ENCODE results near the gene AMZ2.

AMZ2 gene

DNA sequence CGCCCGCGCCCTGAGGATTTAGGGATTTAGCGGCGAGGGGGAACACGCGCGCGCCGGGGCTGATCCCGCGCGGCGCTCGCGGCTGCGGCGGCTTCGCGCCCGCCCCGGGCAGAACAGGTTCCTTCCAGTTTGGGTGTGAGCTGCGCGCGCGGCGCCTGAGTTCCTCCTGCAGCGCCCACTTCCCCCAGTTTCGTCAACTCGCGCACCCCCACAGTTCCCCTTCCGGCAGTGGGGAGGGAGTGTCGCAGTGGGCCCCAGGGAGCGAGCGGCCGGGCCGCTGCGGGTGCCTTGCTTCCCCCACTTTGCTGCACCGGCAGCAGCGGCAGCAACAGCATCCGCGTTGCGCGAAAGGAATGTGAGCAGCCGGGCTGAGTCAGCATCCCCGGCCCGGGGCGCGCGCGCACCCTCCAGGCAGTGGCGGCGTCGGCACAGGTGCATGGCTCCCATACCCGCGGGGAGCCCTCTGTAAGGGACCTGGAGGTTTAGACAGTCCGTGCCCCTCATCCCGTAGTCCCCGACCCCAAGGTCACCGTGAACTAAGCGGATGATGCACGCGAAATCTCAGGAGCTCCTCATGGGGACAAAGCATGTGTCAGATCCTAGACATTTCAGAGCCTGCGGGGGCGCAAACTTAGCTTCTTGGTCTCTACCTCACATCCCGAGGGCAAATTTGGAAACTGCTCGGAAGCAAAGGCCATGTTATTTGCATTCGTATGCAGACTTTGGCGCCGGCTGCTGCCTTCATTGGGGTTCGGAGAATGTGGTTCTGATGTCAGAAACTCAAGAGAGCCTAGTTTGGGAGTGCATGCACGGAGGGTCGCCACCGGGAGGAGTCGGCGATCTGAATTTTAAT lies 44.2 kb downstream of the AMZ2 start:
- H3K4me3 ChIP-seq (ENCODE audit: low read depth, low read length, poor library complexity, severe bottlenecking), result peak overlapping the region; percentile 99

DNA sequence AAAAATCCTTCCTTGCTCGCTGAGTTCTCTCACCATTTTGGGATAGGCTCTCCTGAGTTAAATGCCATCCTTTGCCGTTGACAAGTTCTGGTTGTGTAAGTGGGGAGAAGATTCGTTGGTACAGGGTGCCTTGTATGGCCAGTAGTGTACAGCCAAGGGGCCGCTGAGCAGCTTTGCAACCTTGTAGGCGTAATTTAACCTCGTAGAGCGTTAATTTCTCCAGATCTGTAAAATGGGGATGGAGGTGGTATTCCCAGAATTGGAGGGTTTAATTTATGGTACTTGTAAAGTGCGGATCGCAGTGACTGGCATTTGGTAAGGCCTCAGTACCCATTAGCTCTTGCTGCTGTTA lies 44.8 kb downstream of the AMZ2 start:
- peaks cover 32% of the 10 kb centered on the region for H3K79me2 ChIP-seq (ENCODE audit: insufficient read depth, low read length)

More for the DNA sequence above, 44.2 kb downstream of the AMZ2 start:
- Histone ChIP-seq H3K36me3 (ENCODE audit: insufficient read depth, low read length) (peaks cover 22% of the 10 kb centered on the region; the same call in 1 of the 2 replicates), H3K27me3 (ENCODE audit: insufficient read depth, low read length) (no peaks in the 10 kb centered on the region), H4K20me1 (ENCODE audit: insufficient read depth, low read length) (no peaks in the 10 kb centered on the region), H3K79me2 (ENCODE audit: insufficient read depth, low read length) (peaks cover 38% of the 10 kb centered on the region), H3K9me3 (ENCODE audit: low read length) (no peaks in the 10 kb centered on the region), H3K27ac (ENCODE audit: low read depth, low read length, poor library complexity, severe bottlenecking) (peak overlapping the region; percentile 98), H3F3A (ENCODE audit: insufficient read depth, low read length) (0 out of 2 replicates have a peak, but pooled peaks cover 7% of the 10 kb centered on the region), H3K4me1 (ENCODE audit: insufficient read depth, low read length, severe bottlenecking) (peaks cover 66% of the 10 kb centered on the region), H3K9ac (ENCODE audit: low read length) (peak overlapping the region; percentile 100), H3K9me2 (ENCODE audit: low read depth, low read length) (no peaks in the 10 kb centered on the region), H3K4me2 (ENCODE audit: low read length) (peak overlapping the region; percentile 83), H2AFZ (ENCODE audit: low read length) (no peak overlapping the region)
- TF ChIP-seq EZH2 (IDR thresholded peaks at IDR 0.05; ENCODE audit: borderline replicate concordance, low read length), result no peak
- TF ChIP-seq, protein P1, sequence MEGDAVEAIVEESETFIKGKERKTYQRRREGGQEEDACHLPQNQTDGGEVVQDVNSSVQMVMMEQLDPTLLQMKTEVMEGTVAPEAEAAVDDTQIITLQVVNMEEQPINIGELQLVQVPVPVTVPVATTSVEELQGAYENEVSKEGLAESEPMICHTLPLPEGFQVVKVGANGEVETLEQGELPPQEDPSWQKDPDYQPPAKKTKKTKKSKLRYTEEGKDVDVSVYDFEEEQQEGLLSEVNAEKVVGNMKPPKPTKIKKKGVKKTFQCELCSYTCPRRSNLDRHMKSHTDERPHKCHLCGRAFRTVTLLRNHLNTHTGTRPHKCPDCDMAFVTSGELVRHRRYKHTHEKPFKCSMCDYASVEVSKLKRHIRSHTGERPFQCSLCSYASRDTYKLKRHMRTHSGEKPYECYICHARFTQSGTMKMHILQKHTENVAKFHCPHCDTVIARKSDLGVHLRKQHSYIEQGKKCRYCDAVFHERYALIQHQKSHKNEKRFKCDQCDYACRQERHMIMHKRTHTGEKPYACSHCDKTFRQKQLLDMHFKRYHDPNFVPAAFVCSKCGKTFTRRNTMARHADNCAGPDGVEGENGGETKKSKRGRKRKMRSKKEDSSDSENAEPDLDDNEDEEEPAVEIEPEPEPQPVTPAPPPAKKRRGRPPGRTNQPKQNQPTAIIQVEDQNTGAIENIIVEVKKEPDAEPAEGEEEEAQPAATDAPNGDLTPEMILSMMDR (IDR thresholded peaks at IDR 0.05; ENCODE audit: low read length), result peak; percentile 41

DNA sequence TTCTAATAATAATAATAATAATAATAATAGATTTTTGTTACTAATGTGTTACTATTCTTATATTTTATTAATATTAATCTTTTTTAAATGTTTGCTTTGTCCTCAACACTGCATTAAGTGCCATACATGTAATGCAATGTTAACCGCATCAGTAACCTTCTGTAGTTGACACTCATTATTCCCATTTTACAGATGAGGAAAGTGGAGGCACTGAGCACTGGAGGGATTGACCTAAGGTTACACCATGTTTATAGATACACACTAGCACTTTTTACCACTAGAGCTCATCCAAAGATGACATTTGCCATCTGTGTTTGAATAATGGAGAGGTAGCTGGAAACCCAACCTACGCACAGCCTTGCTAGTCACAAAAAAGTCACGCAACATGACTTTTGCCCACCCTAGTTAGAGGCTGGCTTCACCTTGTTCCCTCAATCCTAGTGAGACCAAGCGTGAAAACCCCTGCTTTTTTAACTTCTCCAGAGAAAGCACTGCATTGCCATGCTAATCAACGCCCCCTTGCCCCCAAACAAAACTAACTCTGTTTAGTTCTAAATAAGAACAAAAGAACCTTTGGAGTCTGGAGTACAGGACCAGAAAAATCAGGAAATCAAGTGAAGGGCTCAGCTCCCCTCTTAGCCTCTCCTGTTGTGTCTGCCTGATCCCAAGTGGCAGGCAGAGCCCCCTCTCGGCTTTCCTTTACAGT lies 45.8 kb downstream of the AMZ2 start:
- H2AFZ ChIP-seq (ENCODE audit: low read length), result no peak overlapping the region
- H3K79me2 ChIP-seq (ENCODE audit: insufficient read depth, low read length), result peaks cover 28% of the 10 kb centered on the region
- H3K36me3 ChIP-seq (ENCODE audit: insufficient read depth, low read length), result peaks cover 17% of the 10 kb centered on the region; the same call in 1 of the 2 replicates
- peaks cover 51% of the 10 kb centered on the region for H3K4me1 ChIP-seq (ENCODE audit: insufficient read depth, low read length, severe bottlenecking)
- no peaks in the 10 kb centered on the region for H4K20me1 ChIP-seq (ENCODE audit: insufficient read depth, low read length)
- peak overlapping the region; percentile 12; the same call in 1 of the 2 replicates for H3K4me2 ChIP-seq (ENCODE audit: low read length)
- peak overlapping the region; percentile 52 for H3K27ac ChIP-seq (ENCODE audit: low read depth, low read length, poor library complexity, severe bottlenecking)
- H3K9me3 ChIP-seq (ENCODE audit: low read length), result no peaks in the 10 kb centered on the region
- H3K27me3 ChIP-seq (ENCODE audit: insufficient read depth, low read length), result no peaks in the 10 kb centered on the region
- TF ChIP-seq EZH2 (IDR thresholded peaks at IDR 0.05; ENCODE audit: borderline replicate concordance, low read length), result no peak
- H3K9ac ChIP-seq (ENCODE audit: low read length), result no peak overlapping the region
- 0 out of 2 replicates have a peak, but pooled peaks cover 7% of the 10 kb centered on the region for H3F3A ChIP-seq (ENCODE audit: insufficient read depth, low read length)
- H3K4me3 ChIP-seq (ENCODE audit: low read depth, low read length, poor library complexity, severe bottlenecking), result peak overlapping the region; percentile 23
- H3K9me2 ChIP-seq (ENCODE audit: low read depth, low read length), result no peaks in the 10 kb centered on the region

More for the DNA sequence above, 44.8 kb downstream of the AMZ2 start:
- Histone ChIP-seq H3K4me3 (ENCODE audit: low read depth, low read length, poor library complexity, severe bottlenecking) (peak overlapping the region; percentile 99), H3K4me2 (ENCODE audit: low read length) (peak overlapping the region; percentile 83), H2AFZ (ENCODE audit: low read length) (no peak overlapping the region), H3K27me3 (ENCODE audit: insufficient read depth, low read length) (no peaks in the 10 kb centered on the region), H4K20me1 (ENCODE audit: insufficient read depth, low read length) (no peaks in the 10 kb centered on the region), H3F3A (ENCODE audit: insufficient read depth, low read length) (0 out of 2 replicates have a peak, but pooled peaks cover 7% of the 10 kb centered on the region), H3K27ac (ENCODE audit: low read depth, low read length, poor library complexity, severe bottlenecking) (peak overlapping the region; percentile 98), H3K9ac (ENCODE audit: low read length) (peak overlapping the region; percentile 100), H3K9me3 (ENCODE audit: low read length) (no peaks in the 10 kb centered on the region), H3K36me3 (ENCODE audit: insufficient read depth, low read length) (peaks cover 17% of the 10 kb centered on the region; the same call in 1 of the 2 replicates), H3K9me2 (ENCODE audit: low read depth, low read length) (no peaks in the 10 kb centered on the region), H3K4me1 (ENCODE audit: insufficient read depth, low read length, severe bottlenecking) (peaks cover 61% of the 10 kb centered on the region)
- TF ChIP-seq, protein P1 (IDR thresholded peaks at IDR 0.05; ENCODE audit: low read length), result no peak
- TF ChIP-seq EZH2 (IDR thresholded peaks at IDR 0.05; ENCODE audit: borderline replicate concordance, low read length), result no peak

Data from OCI-LY1 (cell line).